ENCODE measurements around the gene EME2. TPM values are rescaled to one million over a fixed set of nuclear protein-coding genes. Genes with fewer than 3 reads are reported as not detected.

EME2 gene
- polyA plus RNA-seq, 3 donors: 5.1 to 5.5 (median 5.2) TPM

- no peak for DNase-seq (ENCODE audit: low read depth in 3 of 3, low spot score in 2 of 3)
Measured at GRCh38 chr16:1745181-1745899, 27.3 kb upstream of the EME2 start.

- no peak for DNase-seq (ENCODE audit: low read depth in 3 of 3, low spot score in 2 of 3)
Measured at GRCh38 chr16:1745900-1746692, 26.5 kb upstream of the EME2 start.

- DNase-seq (ENCODE audit: low read depth in 3 of 3, low spot score in 2 of 3): no peak
Measured at GRCh38 chr16:1746693-1747195, 25.9 kb upstream of the EME2 start.

GRCh38 chr16:1747934-1748333 is 24.7 kb upstream of the EME2 start:
- no peak for DNase-seq (ENCODE audit: low read depth in 3 of 3, low spot score in 2 of 3)

GRCh38 chr16:1749152-1750117 is 23.2 kb upstream of the EME2 start:
- DNase-seq (ENCODE audit: low read depth in 3 of 3, low spot score in 2 of 3): no peak

GRCh38 chr16:1751946-1752345 is 20.7 kb upstream of the EME2 start:
- no peak for DNase-seq (ENCODE audit: low read depth in 3 of 3, low spot score in 2 of 3)

- no peak for DNase-seq (ENCODE audit: low read depth in 3 of 3, low spot score in 2 of 3)
Measured at GRCh38 chr16:1752853-1753252, 19.8 kb upstream of the EME2 start.

GRCh38 chr16:1754204-1754603 is 18.4 kb upstream of the EME2 start:
- DNase-seq (ENCODE audit: low read depth in 3 of 3, low spot score in 2 of 3): no peak

- DNase-seq (ENCODE audit: low read depth in 3 of 3, low spot score in 2 of 3): no peak
Measured at GRCh38 chr16:1757714-1758461, 14.7 kb upstream of the EME2 start.

- no peak for DNase-seq (ENCODE audit: low read depth in 3 of 3, low spot score in 2 of 3)
Measured at GRCh38 chr16:1758923-1759322, 13.7 kb upstream of the EME2 start.

GRCh38 chr16:1759511-1759910 is 13.1 kb upstream of the EME2 start:
- no peak for DNase-seq (ENCODE audit: low read depth in 3 of 3, low spot score in 2 of 3)

- DNase-seq (ENCODE audit: low read depth in 3 of 3, low spot score in 2 of 3): no peak
Measured at GRCh38 chr16:1760911-1761310, 11.7 kb upstream of the EME2 start.

GRCh38 chr16:1761751-1762150 is 10.9 kb upstream of the EME2 start:
- no peak for DNase-seq (ENCODE audit: low read depth in 3 of 3, low spot score in 2 of 3)

- no peak for DNase-seq (ENCODE audit: low read depth in 3 of 3, low spot score in 2 of 3)
Measured at GRCh38 chr16:1762196-1762878, 10.3 kb upstream of the EME2 start.

GRCh38 chr16:1762879-1763520 is 9.6 kb upstream of the EME2 start:
- DNase-seq (ENCODE audit: low read depth in 3 of 3, low spot score in 2 of 3): no peak

- no peak for DNase-seq (ENCODE audit: low read depth in 3 of 3, low spot score in 2 of 3)
Measured at GRCh38 chr16:1763521-1764511, 8.8 kb upstream of the EME2 start.

GRCh38 chr16:1764971-1765370 is 7.6 kb upstream of the EME2 start:
- DNase-seq (ENCODE audit: low read depth in 3 of 3, low spot score in 2 of 3): no peak

GRCh38 chr16:1765826-1766225 is 6.8 kb upstream of the EME2 start:
- DNase-seq (ENCODE audit: low read depth in 3 of 3, low spot score in 2 of 3): no peak
